GM21390 (cell line): Measurements from ENCODE around the gene HCCS.
A peak's percentile ranks its signal among the peaks of the same experiment; 100 is the strongest.
"Not testable (repeated sequence)": the region's sequence is repeated elsewhere in the genome, so short reads cannot be mapped to it uniquely, and the experiment has no call there.

Experiments
- ATAC-seq: cut with Tn5 transposase; IDR thresholded peaks from one replicate; pipeline ENCODE4 v1.9.1; 2021; ENCODE audit not compliant: unreplicated experiment

The HCCS gene

DNA sequence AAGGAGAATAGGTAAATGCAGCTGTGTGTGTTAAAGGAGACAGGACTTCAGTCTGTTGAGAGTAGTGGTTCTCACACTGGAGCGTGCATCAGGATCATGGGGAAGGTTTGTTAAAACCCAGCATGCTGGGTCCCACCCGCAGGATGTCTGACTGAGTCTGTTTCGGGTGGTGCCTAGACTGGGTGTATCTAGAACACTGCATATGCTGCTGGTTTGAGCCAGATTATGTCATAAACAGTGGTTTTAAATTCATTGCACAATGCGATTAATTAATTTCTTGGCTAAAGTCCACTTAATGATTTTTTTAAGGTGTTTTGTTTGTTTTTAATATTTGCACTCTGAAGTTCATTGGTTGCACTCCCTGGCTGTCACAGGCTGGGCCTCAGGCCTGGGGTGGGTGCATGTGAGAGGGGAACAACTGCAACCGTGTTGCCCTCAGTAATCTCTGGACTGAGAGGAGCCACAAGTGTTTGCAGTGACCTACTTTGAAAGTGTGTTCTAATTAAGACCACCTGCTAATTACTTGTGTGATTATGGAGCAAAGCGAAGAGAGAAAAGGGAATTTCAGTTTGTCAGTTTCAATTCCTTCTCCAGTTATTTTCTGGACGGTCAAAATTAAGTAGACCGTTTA lies 8.3 kb downstream of the HCCS start:
- ATAC-seq, result no peak

DNA sequence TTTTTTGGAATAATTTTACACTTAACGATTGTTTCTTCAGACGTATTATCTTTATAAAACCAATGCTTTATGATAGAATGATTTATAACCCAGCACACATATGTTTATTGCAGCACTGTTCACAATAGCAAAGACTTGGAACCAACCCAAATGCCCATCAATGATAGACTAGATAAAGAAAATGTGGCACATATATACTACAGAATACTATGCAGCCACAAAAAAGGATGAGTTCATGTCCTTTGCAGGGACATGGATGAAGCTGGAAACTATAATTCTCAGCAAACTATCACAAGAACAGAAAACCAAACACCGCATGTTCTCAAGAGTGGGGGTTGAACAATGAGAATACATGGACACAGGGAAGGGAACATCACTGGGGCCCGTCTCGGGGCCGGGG lies 12.0 kb downstream of the HCCS start:
- not testable (repeated sequence) for ATAC-seq

DNA sequence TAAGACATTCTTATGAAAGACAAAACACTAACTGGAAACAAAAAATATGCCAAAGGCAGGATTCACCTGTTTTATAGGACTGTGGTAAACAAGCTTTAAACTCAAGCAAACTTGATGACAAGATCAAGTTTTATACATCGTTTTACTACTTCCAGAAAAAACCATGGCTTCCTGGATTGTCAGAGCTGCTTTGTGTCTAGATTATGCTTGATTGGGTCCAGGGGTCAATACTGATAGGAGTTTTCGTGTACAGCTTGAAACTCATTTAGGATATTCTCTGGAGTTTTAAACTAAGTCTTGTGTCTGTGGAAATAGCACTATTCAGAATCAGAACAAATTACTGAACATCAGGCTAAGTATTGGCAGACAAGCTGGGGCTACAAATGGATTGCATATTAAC lies 13.0 kb downstream of the HCCS start:
- ATAC-seq, result no peak

DNA sequence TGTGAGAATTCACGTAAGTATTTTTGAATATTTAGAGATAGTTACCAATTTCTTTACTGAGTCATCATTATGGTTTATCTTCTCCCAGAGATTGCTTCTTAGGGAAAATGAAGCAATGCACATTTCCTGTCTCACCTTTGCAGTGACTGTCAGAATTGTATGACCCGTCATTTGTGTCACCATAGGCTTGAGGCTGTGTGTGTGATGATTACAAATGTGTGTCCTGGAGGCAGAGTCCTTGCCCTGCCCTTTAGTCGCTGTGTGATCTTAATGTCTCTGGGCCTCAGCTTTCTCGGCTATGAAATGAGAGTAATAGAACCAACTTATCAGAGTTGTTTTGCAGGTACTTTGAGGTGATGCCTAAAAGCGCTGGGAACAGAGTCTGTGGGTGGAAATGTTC lies 13.9 kb downstream of the HCCS start:
- no peak for ATAC-seq

DNA sequence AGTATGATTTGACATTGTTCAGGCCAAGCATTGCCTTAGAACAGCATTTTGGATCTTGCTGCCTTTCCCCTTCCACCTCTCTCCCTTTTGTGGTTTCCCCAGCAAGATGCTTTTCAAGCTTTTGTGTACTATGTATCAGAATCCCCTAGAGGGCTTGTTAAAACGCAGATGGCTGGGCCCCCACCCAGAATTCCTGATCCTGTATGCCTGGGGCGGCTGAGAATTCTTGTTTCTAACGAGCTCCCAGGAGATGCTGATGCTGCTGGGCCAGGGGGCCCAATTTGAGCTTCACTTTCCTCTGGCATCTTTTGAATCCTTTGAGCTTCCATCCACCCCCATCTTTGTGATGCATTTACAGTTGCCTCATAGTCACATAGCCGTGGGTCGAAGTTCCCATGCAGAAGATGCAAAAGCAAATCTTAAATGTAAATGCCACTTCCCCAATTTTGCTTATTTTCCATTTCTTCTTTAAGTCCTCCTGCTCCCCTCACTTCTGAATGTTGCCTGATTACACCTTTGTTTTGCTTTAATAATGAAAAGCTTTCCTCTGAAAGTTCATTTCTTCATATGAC lies 18.5 kb downstream of the HCCS start:
- ATAC-seq, result no peak

DNA sequence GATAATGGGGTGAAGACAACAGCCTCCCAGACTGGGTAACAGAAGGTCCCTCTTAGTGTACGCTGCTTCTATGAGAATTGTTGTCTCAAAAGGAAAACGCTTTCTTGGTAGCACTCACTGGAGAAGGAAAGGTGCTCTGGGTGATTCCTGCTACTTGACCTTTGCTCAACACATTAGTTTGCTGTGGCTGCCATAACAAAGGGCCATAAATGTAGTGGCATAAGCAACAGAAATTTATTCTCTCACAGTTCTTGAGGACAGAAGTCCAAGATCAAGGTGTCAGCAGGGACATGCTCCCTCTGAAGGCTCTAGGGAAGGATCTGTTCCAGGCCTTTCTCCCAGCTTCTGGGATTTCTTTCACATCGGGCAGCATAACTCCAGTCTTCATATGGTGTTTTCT lies 19.0 kb downstream of the HCCS start:
- no peak for ATAC-seq

DNA sequence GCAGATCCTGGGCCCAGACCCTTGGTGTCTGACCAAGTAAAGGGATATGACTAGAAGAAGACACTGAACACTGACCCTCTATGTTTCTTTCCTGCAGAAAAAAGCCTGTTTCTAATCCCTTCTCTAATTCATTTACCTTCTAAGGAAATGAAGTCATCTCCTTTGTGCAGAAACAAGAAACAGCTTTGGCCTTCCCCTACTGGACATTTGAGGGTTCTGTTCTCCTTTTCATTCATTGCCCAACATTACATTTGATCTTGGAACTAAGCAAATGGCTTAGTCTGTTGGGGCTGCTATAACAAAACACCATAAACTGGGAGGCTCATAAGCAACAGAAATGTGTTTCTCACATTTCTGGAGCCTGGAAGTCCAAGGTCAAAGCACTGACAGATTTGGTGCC lies 20.0 kb downstream of the HCCS start:
- no peak for ATAC-seq

DNA sequence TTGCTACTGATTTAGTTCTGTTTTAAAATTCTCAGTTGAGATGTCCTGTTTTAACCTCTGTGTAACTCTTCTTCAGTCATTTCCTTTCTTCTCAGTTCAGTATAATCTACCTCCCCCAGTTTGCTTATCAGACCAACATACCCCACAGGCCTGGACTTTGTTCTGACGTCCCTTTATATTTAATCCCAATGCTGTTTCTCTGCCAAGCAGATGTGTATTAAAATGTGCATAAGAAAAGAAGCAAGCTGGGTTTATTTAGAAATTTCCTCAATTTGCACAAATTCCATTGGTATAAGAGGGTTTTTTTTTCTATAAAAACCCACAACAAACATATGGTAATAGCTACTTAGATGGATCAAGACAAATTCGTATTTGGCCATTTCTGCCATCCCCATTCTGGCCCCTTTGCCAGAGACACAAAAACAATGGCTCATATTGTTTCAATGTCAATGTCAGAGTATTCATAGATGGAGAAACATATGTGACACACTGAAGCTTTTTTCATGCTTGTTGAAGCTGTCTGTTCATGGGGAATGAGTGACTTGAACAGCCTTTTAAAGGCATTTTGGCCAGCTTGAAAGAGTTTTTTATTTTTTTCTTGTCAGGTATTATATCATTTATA lies 24.5 kb downstream of the HCCS start:
- no peak for ATAC-seq

DNA sequence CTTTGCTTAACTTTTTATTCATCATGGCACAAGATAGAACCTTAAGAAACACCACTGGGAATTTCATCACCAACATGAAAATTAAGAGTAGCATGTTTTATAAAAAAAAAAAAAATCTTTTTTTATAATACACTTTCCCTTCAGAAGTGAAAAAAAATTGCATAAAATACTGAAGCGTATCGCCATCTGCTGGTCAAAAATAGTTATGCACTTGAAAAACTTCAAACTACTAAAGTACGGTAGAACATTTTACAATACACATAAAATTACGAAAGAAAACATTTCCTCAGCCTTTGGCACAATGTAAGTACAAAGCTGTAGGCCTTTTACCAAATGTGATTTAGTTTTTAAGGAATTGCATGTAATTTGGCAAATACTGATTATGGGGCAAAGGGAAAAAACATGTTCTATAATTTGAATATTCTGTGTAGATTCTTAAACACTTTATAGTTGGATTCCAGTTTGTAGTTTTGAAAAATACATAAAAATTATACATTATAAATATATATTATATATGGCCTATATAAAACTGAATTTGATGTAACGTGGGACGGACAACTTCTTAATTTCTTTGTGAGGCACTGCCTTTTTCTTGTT lies 26.5 kb downstream of the HCCS start:
- ATAC-seq, result no peak

DNA sequence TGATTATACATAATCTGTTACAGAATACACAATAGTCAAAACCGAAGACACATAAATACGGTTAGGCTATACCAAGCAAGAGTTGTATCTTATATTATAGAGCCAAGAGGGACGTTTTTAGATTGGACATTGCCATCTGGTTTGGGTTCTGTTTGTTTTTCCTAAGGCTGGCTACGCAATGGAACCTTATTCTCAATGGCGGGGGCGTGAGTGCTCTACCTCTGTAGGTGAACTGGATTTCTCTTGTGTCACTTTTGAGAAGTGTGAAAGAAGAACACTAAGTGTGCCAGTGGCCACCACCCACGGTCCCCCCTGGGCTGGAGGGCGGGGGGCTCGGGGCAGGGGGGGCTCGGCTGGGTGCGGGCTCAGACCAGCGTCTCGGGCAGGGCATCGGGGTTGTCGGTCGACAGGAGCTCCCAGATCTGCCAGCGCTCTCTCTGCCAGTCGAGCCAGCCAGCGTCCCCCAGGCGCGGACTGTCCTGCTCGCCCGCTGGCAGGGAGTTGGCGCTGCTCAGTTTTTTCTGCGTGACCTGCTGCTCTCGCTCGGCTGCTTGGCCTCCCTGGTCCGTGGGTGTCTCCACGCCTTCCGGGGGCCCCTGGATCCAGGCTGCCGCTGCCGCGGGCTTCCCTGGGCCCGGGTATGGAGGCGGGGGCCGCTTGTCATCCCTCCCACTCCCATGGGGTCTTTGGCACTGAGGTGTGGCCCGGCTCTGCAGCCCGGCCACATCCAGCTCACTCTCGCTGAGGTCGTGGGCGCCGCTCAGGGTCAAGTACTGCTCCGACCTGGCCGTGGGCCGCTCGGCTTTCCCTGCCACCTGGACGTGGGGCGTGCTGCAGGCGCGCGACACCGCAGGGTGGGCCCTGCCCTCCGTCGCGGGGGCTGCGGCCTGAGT lies 27.6 kb downstream of the HCCS start:
- no peak for ATAC-seq

DNA sequence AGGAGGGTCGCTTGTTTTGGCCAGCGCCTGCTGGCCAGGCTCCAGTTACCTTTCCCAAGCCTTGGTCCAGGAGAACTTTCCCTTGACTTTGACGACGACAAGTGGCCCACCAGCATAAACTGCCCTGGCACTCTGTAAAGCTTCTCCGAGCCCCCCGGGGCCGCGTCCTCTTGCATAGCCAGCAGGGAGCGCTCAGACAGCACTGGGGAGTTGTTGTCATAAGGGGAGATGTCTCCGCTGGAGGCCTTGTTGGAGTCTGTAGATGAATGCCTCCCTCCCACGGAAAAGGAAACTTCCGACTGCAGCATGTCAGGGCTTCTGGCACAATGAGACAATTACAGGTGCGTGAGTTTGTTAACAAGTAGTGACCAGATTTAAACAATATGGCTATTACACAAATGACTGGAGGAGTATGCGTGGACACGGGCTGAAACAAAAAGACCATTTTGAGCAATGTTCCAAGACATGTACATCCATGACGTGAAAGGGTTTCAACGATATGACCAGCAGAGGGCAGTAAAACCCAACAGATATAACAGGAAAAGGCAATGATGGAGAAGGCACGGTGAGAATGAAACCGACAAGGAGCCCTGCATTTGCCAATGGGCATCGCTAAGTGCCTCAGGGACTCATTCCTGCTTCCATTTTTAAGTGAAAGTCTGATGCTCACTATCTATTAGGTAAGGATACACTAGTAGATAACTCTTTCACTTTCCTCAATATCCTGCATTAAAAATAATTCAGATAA lies 33.0 kb downstream of the HCCS start:
- ATAC-seq, result peak; percentile 71

DNA sequence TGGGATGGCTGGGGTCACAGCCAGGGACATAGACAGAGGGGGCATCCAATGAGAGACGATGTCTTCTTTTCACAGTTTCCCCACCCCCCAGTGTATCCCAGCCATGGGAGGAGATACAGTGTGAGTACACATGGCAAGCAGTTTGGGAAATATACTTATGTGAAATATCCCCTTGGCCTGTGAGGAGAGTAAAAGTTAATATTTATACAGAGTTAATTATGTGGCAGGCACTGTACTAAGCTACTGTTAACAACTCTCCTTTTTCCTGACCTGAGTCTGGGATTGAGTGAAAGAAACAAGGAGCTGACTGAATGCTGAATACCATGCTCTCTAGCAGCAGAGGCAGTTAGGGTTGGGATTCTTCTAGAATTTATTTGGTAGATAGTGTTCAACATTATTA lies 35.3 kb downstream of the HCCS start:
- no peak for ATAC-seq

DNA sequence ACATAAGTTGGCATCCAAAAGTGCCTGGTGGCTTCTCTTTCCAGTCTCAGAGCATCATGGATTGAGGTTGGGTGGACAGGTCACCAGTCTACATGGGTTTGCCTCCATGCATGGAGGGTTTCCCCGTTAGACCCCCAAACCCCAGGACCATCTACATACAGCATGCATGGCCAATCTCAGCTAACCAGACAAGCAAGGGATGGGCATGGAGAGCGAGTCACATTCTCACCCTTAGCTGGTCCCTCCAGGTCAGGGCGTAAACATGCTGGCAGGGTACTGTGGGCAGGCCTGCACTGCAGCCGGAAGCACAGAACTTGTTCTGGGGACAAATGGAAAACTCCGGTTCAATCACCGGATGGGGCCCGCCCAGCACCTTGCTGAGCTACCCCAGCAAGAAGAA lies 37.3 kb downstream of the HCCS start:
- ATAC-seq, result no peak

DNA sequence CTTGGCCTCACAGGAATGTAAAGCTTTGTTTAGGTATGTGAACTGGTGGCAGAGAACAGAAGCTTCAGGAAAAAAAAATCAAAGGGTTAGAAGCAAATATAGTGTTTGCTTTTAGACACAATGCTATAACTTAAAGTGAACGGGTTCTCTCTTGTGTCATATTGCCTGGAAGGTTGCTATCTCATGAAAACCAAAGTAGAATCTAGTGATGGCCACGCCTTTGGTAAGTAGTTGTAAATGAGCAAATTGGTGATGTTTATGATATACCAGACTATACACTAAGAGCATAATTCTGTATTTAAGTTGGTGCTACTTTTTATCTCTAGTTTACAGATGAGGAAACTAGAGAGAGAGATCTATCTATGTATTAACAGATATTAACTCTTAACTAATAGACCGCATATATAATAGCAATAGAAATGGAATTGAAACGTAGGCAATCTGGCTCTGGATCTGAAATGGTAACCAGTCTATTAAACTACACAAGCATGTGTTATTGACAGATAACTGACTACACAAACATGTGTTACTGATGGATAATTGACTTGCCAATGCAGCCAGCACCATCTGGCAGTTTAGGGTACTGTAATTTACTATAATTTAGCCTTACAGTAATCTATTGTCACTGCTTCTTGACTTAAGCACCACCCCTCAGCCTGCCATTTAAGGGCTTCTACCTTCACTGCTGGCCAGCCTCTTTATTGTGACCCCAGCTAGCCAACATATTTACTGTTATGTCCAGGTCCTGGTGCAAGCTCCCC lies 40.8 kb downstream of the HCCS start:
- ATAC-seq, result no peak

DNA sequence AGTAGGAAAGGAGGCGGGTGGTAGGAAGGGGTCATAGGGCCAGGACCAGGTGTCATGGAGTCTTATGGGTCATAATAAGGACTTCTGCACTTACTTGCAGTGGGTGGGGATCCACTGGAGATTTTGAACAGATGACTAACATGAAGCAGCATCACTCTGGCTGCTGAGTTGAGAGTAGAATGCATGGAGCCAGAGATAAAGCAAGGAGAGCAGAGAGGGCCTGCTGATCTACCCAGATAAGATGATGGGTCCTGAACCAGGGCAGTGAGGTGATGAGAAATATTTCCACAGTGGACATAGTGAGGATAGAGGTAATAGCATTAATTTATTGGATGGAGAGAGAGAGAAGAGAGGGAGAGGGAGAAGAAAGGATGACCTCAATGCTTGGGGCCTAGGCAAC lies 48.0 kb downstream of the HCCS start:
- ATAC-seq, result no peak

DNA sequence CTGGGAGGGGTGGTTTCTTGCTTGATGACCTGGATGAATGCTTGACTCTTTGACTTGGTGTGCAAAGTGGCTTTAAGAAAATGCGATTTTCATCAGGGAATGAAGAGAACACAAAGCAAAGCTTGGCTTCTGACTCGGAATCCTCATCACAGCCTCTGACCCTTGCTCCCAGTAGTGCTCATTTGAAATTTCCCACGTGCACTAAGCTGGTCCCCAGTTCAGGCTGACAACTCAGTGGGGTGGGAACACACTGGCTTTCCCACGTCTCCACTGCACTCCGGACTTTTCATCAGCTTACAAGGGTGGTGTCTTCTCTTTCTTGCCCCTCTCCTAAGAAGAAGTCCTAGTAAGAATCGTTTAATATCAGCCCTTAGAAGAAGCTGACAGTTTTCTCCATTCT lies 53.3 kb downstream of the HCCS start:
- no peak for ATAC-seq

DNA sequence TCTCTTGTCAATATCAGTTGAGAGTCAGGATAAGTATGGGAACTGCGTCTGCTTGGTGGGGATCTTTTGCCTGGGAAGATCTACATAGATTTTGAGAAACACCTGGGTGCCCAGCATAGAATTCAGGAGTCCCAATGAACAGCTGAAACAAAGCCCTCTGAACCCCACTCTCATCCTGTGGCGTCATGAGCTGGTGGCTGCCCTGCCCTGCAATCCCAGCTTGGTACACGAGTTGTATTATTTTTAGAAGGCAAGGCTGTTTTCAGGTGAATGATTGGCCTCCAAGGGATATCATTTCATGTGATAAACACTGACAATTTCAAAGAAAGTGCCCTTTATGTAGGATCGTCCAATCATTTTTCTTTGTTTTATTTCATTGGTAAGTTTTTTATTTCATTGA lies 60.8 kb downstream of the HCCS start:
- no peak for ATAC-seq

DNA sequence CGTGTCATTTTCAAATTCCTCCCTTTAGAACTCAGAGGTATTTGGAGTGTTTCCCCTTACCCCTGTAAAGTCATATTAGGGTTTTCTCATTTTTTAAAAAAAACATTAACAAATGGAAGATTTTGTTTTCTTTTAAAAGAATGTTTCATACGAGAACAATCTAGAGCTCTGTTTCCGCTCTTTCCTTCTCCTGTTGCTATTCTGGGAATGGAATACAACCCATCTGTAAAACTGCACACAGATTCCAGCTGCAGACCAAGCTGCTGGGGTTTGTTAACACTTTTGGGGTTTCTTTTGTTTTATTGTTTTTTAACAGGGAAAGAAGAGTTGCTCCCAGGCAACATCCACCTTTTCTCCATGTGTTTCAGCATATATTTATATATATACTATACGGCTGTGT lies 61.3 kb downstream of the HCCS start:
- no peak for ATAC-seq
